ENCODE data around the gene RASA3. TPM values are rescaled to one million over a fixed set of nuclear protein-coding genes. Genes with fewer than 3 reads are reported as not detected.
A peak's percentile ranks its signal among the peaks of the same experiment; 100 is the strongest.

The RASA3 gene
- total RNA-seq, 1 donor from 2014 or later, result 11.2 TPM

DNA sequence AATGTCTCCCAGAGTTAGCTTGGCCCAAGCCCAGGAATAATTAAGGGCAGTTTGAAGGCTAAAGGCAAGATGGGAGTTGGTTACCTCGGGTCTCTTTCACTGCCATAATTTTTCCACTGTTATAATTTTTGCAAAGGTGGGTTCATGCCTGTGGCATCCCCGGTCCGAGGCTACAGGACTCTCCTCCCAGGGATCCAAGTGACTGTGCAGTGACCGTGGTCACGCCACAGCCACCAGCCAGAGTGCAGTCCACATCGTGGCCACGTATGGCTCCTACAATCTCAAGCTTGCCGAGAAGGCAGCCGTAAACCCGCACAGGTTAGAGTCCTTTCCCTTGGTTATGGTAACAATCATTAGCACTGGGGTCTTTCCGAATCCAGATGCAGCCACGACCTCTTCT is 195.3 kb downstream of the RASA3 start:
- ATAC-seq (ENCODE audit: poor library complexity) (no peak), DNase-seq (peak; percentile 32)
- intact Hi-C loops (cut with DNase I), result no loop called here

DNA sequence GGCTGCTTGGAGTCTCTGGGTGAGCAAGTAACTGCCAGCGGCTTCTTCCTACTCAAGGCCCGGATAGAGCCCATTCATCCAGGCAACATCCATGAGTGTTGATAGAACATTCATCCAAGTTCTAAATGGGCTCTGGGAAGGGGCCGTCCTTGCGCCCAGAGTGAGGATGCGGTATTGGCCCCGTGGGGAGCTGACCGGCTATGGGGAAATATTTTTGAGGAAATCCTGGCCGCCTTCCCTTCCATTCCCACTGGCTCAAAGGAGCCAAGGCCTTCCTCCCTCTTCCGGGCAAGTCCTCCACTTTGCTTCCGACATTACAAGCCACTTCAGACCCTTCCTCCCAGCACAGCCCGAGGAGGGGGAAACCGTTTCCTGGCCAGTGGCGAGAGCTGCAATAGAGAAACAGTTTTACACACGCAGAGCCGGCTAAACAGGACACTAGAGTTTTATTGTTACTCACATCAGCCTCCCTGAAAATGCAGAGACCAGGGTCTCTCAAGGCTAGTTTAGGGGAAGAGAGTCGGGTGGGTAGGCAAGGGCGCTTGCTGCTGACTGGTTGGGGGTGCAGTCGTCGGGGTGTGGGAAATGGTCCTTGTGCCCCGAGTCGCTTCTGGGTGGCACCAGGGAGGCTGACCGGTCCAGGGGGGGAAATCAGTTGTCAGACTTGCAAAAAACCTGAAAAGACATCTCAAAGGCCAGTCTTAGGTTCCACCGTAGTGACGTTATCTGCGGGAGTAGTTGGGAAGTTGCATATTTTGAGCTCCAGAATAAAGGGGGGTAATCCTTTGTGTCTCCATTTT is 196.1 kb downstream of the RASA3 start:
- ATAC-seq (ENCODE audit: poor library complexity) (no peak), DNase-seq (peak; percentile 19)
- intact Hi-C loops (cut with DNase I), result no loop called here

DNA sequence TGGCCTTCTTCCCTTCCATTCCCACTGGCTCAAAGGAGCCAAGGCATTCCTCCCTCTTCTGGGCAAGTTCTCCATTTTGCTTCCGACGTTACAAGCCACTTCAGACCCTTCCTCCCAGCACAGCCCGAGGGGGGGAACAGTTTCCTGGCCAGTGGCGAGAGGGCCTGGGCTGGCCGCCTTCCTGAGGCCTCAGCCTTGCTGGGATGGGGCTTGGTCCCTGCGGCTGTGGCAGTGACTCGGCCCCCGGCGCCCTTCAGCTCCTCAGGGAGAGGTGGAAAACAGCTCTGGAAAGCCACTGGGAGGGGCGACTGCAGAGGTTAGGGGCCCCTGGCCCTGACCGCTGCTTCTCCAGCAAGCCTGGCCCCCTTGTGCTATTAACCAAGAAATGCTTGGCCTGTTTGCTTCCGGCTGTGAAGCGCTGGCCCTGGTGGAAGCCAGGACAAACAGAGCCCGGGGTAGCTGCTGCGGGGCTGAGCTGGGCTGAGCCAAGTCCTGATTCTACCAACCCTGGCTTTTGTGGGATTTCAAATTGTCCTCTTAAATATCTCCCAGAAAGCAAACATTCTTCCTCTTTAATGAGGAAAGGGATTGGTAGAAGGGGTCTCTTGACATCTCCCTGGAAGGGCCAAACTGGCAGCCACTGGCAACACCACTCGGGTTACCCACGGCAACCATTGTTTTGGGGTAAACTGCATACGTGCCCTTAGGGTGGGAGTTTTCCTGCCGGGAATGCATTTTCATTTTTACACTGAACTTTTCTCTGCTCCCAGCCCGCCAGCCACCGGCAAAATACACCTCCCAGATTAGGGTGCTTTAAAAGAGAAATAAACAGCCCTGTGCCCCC is 197.2 kb downstream of the RASA3 start:
- no peak for ATAC-seq (ENCODE audit: poor library complexity)
- intact Hi-C loops (cut with DNase I), result no loop called here
- DNase-seq, result peak; percentile 50

DNA sequence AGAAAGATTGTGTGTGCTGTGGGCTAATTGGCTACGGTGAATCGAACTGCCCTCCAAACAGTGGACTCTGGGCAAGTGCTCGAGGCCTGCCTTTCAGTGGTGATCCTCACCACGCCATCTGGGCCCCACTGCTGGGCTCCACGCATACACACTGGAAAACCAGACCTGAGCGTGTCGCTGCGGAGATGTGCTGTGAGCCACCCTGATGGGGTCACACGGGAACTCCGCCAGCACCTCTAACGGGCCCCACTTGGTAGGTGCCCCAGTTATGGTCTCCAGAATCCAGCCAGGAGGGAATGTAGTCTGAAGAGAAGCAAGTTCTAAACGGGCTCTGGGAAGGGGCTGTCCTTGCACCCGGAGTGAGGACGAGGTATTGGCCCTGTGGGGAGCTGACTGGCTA is 197.8 kb downstream of the RASA3 start:
- ATAC-seq (ENCODE audit: poor library complexity), result no peak
- DNase-seq, result peak; percentile 39
- intact Hi-C loops (cut with DNase I), result no loop called here

DNA sequence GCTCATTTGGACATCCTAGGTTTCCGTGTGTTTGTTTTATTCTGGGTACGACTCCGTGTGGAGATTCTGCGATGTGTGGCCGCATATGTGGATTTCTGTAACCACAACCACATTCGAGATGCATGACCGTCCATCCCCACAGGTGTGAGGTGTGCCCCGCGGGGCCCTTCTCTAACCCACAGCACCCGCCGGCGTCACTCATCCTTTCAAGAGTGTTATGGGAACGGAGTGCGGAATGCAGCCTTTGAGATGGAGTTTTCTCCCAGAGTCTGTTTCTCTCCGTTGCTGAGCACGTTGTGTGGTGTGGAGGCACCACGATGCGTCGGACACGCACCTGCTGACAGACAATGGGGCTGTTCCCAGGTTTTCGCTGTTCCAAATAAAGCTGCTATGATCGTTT is 198.5 kb downstream of the RASA3 start:
- intact Hi-C loops (cut with DNase I), result no loop called here
- no peak for ATAC-seq (ENCODE audit: poor library complexity)
- peak; percentile 27 for DNase-seq

DNA sequence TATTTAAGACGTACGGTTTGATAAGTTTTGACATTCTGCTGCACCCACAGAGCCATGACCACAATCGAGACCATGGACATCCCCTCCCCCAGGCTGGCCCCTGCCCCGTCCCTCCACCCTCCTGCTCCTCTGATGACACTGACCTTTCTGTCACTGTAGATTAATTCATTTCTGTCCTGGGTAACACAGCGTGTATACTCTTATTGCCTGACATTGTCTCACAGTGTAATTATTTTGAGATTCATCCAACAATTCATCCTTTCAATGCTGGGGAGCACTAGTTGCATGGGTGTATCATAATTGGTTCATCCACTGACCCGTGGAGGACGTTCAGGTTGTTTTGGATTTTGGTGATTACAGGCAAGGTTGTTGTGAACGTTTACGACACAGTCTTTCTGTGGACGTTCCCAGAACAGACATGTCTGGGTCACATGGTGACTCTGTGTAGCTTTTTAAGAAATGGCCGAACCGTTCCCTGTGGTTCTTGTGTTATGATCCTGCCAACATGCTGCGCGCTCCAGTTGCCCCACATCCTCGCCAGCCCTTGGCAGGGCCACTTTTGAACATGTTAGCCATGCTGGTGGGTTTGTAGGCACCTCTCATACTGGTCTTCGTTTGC is 200.5 kb downstream of the RASA3 start:
- DNase-seq, result no peak

DNA sequence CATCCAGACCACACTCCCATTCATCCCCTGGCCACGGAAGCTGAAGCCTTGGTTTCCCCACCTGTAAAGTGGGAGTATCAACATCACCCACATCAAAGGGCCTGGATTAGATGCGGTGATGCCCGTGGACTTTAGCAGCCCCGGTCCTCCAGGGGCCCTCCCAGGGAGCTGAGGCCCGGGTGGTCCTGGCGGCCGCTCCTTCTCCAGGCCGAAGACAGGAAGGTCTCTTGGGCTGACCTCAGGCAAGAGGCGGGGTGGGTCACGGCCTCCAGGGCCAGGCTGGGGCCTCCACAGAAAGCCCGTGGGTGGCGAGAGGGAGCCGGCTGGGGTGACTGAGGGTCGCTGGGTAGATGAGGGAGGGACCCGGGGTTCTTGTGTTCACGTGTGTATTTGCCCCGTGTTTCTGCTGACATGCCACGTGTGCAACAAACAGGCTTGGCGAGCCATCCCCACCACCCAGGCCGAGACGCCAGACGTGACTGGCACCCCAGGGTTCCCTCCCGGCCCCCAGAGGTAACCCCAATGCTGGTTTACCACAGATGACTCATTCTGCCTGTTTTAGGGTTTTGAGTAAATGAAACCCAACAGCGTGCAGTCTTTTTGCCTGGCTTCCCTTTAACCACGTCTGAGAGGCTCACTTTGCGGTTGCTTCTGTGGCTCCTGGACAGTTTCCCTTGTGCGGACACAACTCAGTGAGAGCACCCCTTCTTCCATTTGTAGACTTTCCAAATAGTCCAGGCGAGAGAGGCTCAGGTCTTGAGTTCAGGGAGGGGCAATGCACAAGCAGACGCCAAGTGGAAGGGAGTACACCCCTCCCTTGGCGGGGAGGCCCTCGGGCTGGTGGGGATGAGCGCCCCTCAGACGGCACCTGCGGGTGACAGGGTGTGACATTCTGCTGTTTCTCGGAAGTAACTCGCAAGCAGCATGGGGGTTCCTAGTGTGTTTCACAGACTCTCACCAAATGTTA is 201.5 kb downstream of the RASA3 start:
- ATAC-seq (ENCODE audit: poor library complexity) (no peak), DNase-seq (no peak)
- intact Hi-C loops (cut with DNase I), result no loop called here

More for the DNA sequence above, 200.5 kb downstream of the RASA3 start:
- no peak for ATAC-seq (ENCODE audit: poor library complexity)
- intact Hi-C loops (cut with DNase I), result no loop called here

DNA sequence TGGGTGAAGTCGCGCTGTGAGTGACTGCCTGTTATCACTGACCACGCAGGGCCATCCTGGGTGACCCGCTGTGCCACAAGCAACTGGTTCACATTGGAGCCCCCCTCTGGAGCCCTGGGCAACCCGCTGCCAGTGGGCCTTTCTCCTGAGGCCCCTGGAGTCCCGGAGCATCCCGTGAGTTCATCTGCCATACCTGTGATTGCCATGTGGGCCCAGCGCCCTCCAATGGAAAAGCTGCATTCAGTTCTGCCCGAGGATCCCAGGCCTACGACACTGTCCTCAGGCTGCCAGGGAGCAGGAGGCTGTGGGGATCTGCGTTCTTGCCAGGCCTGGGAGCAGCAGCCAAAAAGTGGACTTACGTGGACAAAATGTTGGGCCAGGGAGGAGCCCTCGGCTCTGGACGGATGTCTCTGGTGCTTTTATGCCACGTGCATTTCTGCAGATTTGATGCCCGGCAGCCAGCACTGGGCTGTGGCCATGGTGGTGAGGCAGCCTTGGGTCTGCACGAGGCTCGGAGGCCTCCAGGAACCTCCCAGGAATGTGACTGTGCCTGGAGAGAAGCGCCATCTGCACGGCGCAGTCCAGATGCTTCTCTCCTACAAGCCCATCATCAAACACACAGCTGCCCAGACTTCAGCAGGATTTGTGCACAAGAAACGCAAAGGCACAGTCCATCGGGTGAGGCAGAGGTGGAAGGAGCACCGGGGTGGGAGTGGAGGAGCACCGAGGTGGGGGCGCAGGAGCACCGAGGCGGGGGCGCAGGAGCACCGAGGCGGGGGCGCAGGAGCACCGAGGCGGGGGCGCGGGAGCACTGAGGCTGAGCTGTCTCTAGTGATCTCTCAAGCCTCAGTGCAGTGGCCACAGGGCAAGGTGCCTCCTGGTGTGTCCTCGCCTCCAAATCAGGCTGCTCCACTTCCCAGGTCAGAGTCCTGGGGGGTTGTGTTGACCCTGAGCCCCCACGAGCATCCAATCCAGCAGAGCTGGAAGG is 202.5 kb downstream of the RASA3 start:
- ATAC-seq (ENCODE audit: poor library complexity), result no peak

DNA sequence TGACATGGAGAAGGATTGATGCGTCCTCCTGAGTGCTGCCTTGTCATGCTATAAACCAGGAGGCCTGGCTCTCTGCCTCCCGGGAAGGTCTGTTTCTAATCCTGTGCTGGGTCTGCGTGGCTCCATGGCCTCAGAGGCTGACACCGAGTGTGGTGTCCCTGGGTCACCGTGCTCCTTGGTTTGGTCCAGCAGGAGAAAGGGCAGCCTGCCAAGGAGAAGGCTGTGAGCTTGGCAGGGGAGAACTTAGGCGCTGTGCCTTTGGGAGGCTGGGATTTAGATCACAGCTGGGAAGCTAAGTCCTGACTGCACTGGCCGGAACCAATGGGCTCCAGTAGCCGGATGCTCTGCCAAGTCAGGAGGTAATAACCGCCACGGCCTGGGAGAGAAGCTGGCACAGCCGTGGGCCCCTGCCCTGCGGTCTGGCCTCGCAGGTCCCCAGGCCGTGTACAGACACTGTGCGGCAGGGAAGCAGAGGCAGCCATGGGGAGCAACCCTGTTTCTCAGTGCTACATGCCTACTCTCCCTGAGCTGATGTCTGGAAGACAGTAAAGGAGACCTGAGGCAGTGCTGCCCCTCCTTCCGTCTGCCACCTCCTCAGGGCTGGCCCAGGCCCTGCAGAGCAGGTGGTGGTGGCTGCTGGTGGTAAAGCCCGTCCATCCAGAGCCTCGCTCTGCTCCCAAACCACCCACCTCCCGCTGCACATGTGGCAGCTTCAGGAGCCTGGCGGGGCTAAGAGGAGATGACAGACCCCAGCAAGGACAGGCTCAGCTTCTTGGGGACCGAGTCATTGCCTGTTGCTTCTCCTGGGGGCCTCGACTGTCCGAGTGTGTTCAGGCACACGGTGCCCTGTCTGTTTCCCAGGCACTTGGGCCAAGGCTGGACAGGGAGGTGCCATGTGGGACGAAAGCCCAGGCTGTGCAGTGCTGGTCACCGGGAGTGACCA is 203.5 kb downstream of the RASA3 start:
- DNase-seq, result peak; percentile 92
- intact Hi-C loops (cut with DNase I), result no loop called here
- ATAC-seq (ENCODE audit: poor library complexity), result peak; percentile 86

More for the DNA sequence above, 202.5 kb downstream of the RASA3 start:
- intact Hi-C loops (cut with DNase I), result no loop called here
- peak; percentile 53 for DNase-seq

Other genes with a start within 250 kb of the RASA3 start
- gene C13orf46, start 158.5 kb downstream of the RASA3 start, total RNA-seq, result 0.32 TPM
- not detected for gene CFAP97D2, start 46.6 kb upstream of the RASA3 start, total RNA-seq
- 34.2 TPM for gene CDC16, start 102.3 kb upstream of the RASA3 start, total RNA-seq
- gene UPF3A, start 149.0 kb upstream of the RASA3 start, total RNA-seq, result 24.2 TPM
- 8.2 TPM for gene CHAMP1, start 181.9 kb upstream of the RASA3 start, total RNA-seq